Stimulated activated CD8-positive, alpha-beta memory T cell treated with anti-CD3 and anti-CD28 coated beads, Interleukin-7, amount 100 ng/mL, for 4 hours (primary cell): ENCODE data around the gene AGAP1.
"Not testable (repeated sequence)": the region's sequence is repeated elsewhere in the genome, so short reads cannot be mapped to it uniquely, and the experiment has no call there.

Experiments used
- DNase-seq, 2 donors: peaks; one replicate each; pipeline ENCODE4 v3.0.0-alpha.2; 2020; ENCODE audit warnings: low read depth in 2 of 2

The AGAP1 gene

GRCh38 chr2:236120141-236120601, 626.3 kb downstream of the AGAP1 start:
- DNase-seq = no peak

GRCh38 chr2:236120829-236121228, 627.0 kb downstream of the AGAP1 start:
- no peak for DNase-seq

GRCh38 chr2:236121546-236121945, 627.7 kb downstream of the AGAP1 start:
- DNase-seq = no peak

- no peak for DNase-seq
Measured at GRCh38 chr2:236122236-236122635, 628.4 kb downstream of the AGAP1 start.

GRCh38 chr2:236123716-236124115, 629.9 kb downstream of the AGAP1 start:
- DNase-seq = no peak

GRCh38 chr2:236124182-236124893, 630.5 kb downstream of the AGAP1 start:
- no peak for DNase-seq

- no peak for DNase-seq
Measured at GRCh38 chr2:236125541-236125940, 631.7 kb downstream of the AGAP1 start.

- no peak for DNase-seq
Measured at GRCh38 chr2:236127010-236127409, 633.2 kb downstream of the AGAP1 start.

- no peak for DNase-seq
Measured at GRCh38 chr2:236128321-236128720, 634.5 kb downstream of the AGAP1 start.

GRCh38 chr2:236129935-236130334, 636.1 kb downstream of the AGAP1 start:
- DNase-seq = no peak

GRCh38 chr2:236130349-236130998, 636.6 kb downstream of the AGAP1 start:
- DNase-seq = no peak

GRCh38 chr2:236131073-236131692, 637.3 kb downstream of the AGAP1 start:
- DNase-seq = no peak

GRCh38 chr2:236133410-236134012, 639.7 kb downstream of the AGAP1 start:
- no peak for DNase-seq

- no peak for DNase-seq
Measured at GRCh38 chr2:236136538-236136937, 642.7 kb downstream of the AGAP1 start.

GRCh38 chr2:236137066-236137465, 643.2 kb downstream of the AGAP1 start:
- DNase-seq = no peak

- not testable (repeated sequence) for DNase-seq
Measured at GRCh38 chr2:236141616-236142015, 647.8 kb downstream of the AGAP1 start.

- DNase-seq = no peak
Measured at GRCh38 chr2:236143811-236144210, 650.0 kb downstream of the AGAP1 start.

GRCh38 chr2:236146436-236146835, 652.6 kb downstream of the AGAP1 start:
- no peak for DNase-seq

- DNase-seq = no peak
Measured at GRCh38 chr2:236155406-236155805, 661.6 kb downstream of the AGAP1 start.

GRCh38 chr2:236156095-236156859, 662.4 kb downstream of the AGAP1 start:
- no peak for DNase-seq

GRCh38 chr2:236156860-236157194, 663.0 kb downstream of the AGAP1 start:
- DNase-seq = no peak

- DNase-seq = no peak
Measured at GRCh38 chr2:236157366-236157765, 663.5 kb downstream of the AGAP1 start.
